Erythroblast (primary cell): ENCODE data around the gene PATJ.

Experiments
- GATA1 ChIP-seq: IDR thresholded peaks from 2 replicates; pipeline ENCODE4 v1.6.1; 2011; ENCODE audit warnings: low read depth, mild to moderate bottlenecking, control low read depth, low read length, moderate library complexity
- POLR2A ChIP-seq: IDR thresholded peaks from 2 replicates; pipeline ENCODE4 v1.6.1; 2011; ENCODE audit warnings: mild to moderate bottlenecking, low read length

DNA sequence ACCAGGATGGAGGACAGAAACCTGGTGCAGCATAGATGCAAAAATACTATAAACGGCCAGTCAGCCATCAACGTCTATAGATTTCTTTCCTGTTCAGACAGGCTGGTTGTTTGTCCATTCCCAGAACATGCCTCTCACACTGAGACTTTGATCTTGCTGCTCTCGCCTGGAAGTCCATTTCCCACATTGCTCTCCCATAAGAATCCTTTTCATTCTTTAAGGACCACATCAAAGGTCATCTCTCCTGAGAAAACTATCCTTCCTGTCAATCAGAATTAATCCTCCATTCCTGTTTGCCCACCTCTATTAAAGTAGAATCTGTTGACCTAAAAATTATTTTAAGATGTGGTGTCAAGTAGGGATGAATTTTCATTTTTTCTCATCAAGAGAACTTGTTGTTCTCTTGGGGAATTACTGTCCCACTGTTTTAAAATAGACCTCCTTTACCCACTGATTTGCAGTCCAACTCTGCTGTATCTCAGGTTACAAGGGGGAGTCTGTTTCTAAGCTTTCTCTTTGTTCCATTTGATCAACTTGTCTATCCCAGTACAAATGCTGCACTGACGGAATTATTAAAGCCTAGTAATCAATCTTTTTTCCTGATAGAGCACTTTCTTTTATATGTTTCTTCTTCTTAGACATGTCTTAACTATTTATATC lies 172.7 kb downstream of the PATJ start:
- TF ChIP-seq POLR2A, result no peak
- TF ChIP-seq GATA1, result no peak
